HG03060 (cell line): ENCODE results near the gene PAK1IP1.
"Not testable (repeated sequence)": the region's sequence is repeated elsewhere in the genome, so short reads cannot be mapped to it uniquely, and the experiment has no call there.

Experiments used
- ATAC-seq: cut with Tn5 transposase; IDR thresholded peaks from one replicate; pipeline ENCODE4 v1.9.1; 2021; ENCODE audit warnings: low read depth, moderate number of reproducible peaks; ENCODE audit not compliant: unreplicated experiment

Gene PAK1IP1

GRCh38 chr6:10694302-10695085, at the start of gene PAK1IP1, which contains the start of gene C6orf52:
TSS of gene PAK1IP1 (plus strand) at chr6:10694972. CDS start at chr6:10694986, 14 bp downstream.
TSS of gene C6orf52 (minus strand) at chr6:10694616. CDS start at chr6:10687550, 7,066 bp downstream.
- peak; percentile 94 for ATAC-seq

- no peak for ATAC-seq
These were observed 39.2 kb upstream of the PAK1IP1 start for GRCh38 chr6:10655508-10656055.

GRCh38 chr6:10658910-10659698, 35.7 kb upstream of the PAK1IP1 start:
- ATAC-seq: no peak

- no peak for ATAC-seq
These were observed 34.9 kb upstream of the PAK1IP1 start for GRCh38 chr6:10659699-10660348.

GRCh38 chr6:10660431-10661191, 34.2 kb upstream of the PAK1IP1 start:
- ATAC-seq: not testable (repeated sequence)

GRCh38 chr6:10662207-10662606, 32.6 kb upstream of the PAK1IP1 start:
- no peak for ATAC-seq

GRCh38 chr6:10662742-10663141, 32.0 kb upstream of the PAK1IP1 start:
- ATAC-seq: no peak

GRCh38 chr6:10665595-10665994, 29.2 kb upstream of the PAK1IP1 start:
- not testable (repeated sequence) for ATAC-seq

GRCh38 chr6:10668126-10668917, 26.4 kb upstream of the PAK1IP1 start:
- no peak for ATAC-seq

GRCh38 chr6:10676403-10676802, 18.4 kb upstream of the PAK1IP1 start:
- no peak for ATAC-seq

GRCh38 chr6:10678456-10678855, 16.3 kb upstream of the PAK1IP1 start:
- no peak for ATAC-seq

- no peak for ATAC-seq
These were observed 13.0 kb upstream of the PAK1IP1 start for GRCh38 chr6:10681795-10682194.

- ATAC-seq: no peak
These were observed 12.3 kb upstream of the PAK1IP1 start for GRCh38 chr6:10682355-10682988.

- ATAC-seq: no peak
These were observed 10.2 kb upstream of the PAK1IP1 start for GRCh38 chr6:10684618-10685017.

- ATAC-seq: no peak
These were observed 9.5 kb upstream of the PAK1IP1 start for GRCh38 chr6:10685092-10685915.

- ATAC-seq: no peak
These were observed 7.9 kb upstream of the PAK1IP1 start for GRCh38 chr6:10686901-10687300.

GRCh38 chr6:10687582-10687981, 7.2 kb upstream of the PAK1IP1 start:
- no peak for ATAC-seq
